ENCODE results near the gene MSL1.

Gene MSL1

GRCh38 chr17:40157973-40158372 lies 36.2 kb downstream of the MSL1 start:
- WGBS, 2 donors (ENCODE audit: extremely low coverage in 2 of 2, insufficient read length in 2 of 2, insufficient replicate concordance in 1 of 2) = no CpG with 5 or more reads among the region's 2 CpGs
- no peak overlapping the region for H3K4me3 ChIP-seq (ENCODE audit: low read length in 2 of 2)

DNA sequence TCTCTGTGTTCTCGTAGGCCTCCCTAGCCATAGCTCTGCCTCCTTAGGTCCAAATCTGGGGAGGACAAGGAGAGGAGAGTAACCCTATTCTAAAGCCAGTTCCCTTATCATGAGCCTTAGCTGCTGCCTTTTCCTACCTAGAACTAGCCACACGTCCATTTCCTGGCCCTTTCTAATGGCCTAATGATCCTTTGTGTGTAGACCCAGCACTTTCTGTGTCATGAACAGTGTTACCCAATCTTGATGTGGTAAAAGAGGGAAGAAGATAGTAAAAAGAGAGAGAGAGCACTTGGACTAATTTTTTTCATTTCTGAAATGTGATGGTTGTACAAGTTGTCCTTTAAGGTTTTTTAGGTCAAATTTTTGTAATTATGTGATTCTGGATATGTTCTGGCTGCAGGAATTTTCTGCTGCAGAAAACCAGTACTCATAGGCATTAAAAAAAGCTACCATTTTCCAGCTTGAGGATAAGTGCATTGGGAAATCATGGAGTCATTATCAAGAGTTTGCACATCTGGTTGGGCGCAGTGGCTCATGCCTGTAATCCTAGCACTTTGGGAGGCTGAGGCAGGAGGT lies 36.8 kb downstream of the MSL1 start:
- no peak overlapping the region for H2BK120ac ChIP-seq (ENCODE audit: low read depth, low read length)
- DNase-seq (ENCODE audit: low spot score) = no peak
- H3K36me3 ChIP-seq (replicated peaks in 1 of 2; ENCODE audit: control insufficient read depth in 2 of 2, insufficient read depth in 2 of 2, low read length in 2 of 2) = peaks cover 20 to 88% of the 10 kb centered on the region in 2 donors

More at GRCh38 chr17:40157973-40158372, 36.2 kb downstream of the MSL1 start:
- Histone ChIP-seq H2AFZ (ENCODE audit: low read length) (no peak overlapping the region), H4K8ac (ENCODE audit: low read depth, low read length) (no peak overlapping the region), H3K4ac (ENCODE audit: low read length) (no peak overlapping the region), H2BK120ac (ENCODE audit: low read depth, low read length) (no peak overlapping the region), H3K4me1 (ENCODE audit: control insufficient read depth in 2 of 2, insufficient read depth in 1 of 2, low read depth in 1 of 2, low read length in 2 of 2) (no peaks in the 10 kb centered on the region), H2BK5ac (ENCODE audit: low read length) (no peak overlapping the region), H3K79me1 (ENCODE audit: low read depth, low read length) (no peaks in the 10 kb centered on the region), H2AK5ac (ENCODE audit: low read depth, low read length) (no peak overlapping the region), H3K9me3 (replicated peaks in 1 of 2; ENCODE audit: control insufficient read depth in 2 of 2, insufficient read depth in 1 of 2, low read depth in 1 of 2, low read length in 2 of 2) (no peaks in the 10 kb centered on the region), H3K27me3 (ENCODE audit: control insufficient read depth in 3 of 3, insufficient read depth in 3 of 3, low read depth in 1 of 3, low read length in 3 of 3) (no peaks in the 10 kb centered on the region), H3K18ac (ENCODE audit: low read length) (no peak overlapping the region), H3K9ac (ENCODE audit: low read depth, low read length, poor library complexity) (no peak overlapping the region), H4K91ac (ENCODE audit: low read depth, low read length, poor library complexity) (no peak overlapping the region), H2BK15ac (ENCODE audit: low read length) (no peak overlapping the region), H3K4me2 (ENCODE audit: insufficient read depth, low read length, poor library complexity, severe bottlenecking) (no peak overlapping the region), H3K27ac (replicated peaks; ENCODE audit: low read length) (no peak overlapping the region), H3K23ac (ENCODE audit: low read depth, low read length, poor library complexity) (no peak overlapping the region), H3K36me3 (replicated peaks in 1 of 2; ENCODE audit: control insufficient read depth in 2 of 2, insufficient read depth in 2 of 2, low read length in 2 of 2) (peaks cover 16 to 88% of the 10 kb centered on the region in 2 donors), H3K14ac (ENCODE audit: low read length) (no peak overlapping the region), H2BK12ac (ENCODE audit: low read length) (no peak overlapping the region)
- no peak for DNase-seq (ENCODE audit: low spot score)

DNA sequence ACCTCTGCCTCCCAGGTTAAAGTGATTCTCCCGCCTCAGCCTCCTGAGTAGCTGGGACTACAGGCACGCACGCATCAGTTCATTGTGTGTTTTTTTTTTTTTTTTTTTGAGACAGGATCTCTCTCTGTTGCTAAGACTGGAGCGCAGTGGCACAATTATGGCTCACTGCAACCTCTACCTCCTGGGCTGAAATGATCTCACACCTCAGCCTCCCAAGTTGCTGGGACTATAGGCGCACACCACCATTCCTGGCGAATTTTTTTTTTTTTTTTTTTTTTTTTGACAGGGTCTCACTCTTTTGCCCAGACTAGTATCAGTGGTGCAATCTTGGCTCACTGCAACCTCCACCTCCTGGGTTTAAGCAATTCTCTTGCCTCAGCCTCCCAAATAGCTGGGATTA lies 37.7 kb downstream of the MSL1 start:
- no peak for DNase-seq (ENCODE audit: low spot score)
- Histone ChIP-seq H3K79me1 (ENCODE audit: low read depth, low read length) (no peaks in the 10 kb centered on the region), H4K91ac (ENCODE audit: low read depth, low read length, poor library complexity) (no peak overlapping the region), H2BK12ac (ENCODE audit: low read length) (no peak overlapping the region), H2AFZ (ENCODE audit: low read length) (no peak overlapping the region), H3K4me2 (ENCODE audit: insufficient read depth, low read length, poor library complexity, severe bottlenecking) (no peak overlapping the region), H3K4ac (ENCODE audit: low read length) (no peak overlapping the region), H3K27me3 (ENCODE audit: control insufficient read depth in 3 of 3, insufficient read depth in 3 of 3, low read depth in 1 of 3, low read length in 3 of 3) (no peaks in the 10 kb centered on the region), H2AK5ac (ENCODE audit: low read depth, low read length) (no peak overlapping the region), H3K9me3 (replicated peaks in 1 of 2; ENCODE audit: control insufficient read depth in 2 of 2, insufficient read depth in 1 of 2, low read depth in 1 of 2, low read length in 2 of 2) (no peaks in the 10 kb centered on the region), H2BK15ac (ENCODE audit: low read length) (no peak overlapping the region), H4K8ac (ENCODE audit: low read depth, low read length) (no peak overlapping the region), H3K36me3 (replicated peaks in 1 of 2; ENCODE audit: control insufficient read depth in 2 of 2, insufficient read depth in 2 of 2, low read length in 2 of 2) (peaks cover 22 to 88% of the 10 kb centered on the region in 2 donors), H2BK120ac (ENCODE audit: low read depth, low read length) (no peak overlapping the region), H3K23ac (ENCODE audit: low read depth, low read length, poor library complexity) (no peak overlapping the region), H3K18ac (ENCODE audit: low read length) (no peak overlapping the region), H3K4me1 (ENCODE audit: control insufficient read depth in 2 of 2, insufficient read depth in 1 of 2, low read depth in 1 of 2, low read length in 2 of 2) (no peaks in the 10 kb centered on the region), H3K4me3 (ENCODE audit: low read length in 2 of 2) (no peak overlapping the region), H3K9ac (ENCODE audit: low read depth, low read length, poor library complexity) (no peak overlapping the region), H3K14ac (ENCODE audit: low read length) (no peak overlapping the region), H3K27ac (replicated peaks; ENCODE audit: low read length) (no peak overlapping the region), H2BK5ac (ENCODE audit: low read length) (no peak overlapping the region)
- WGBS, 2 donors (ENCODE audit: extremely low coverage in 2 of 2, insufficient read length in 2 of 2, insufficient replicate concordance in 1 of 2) = no CpG with 5 or more reads among the region's 6 CpGs

More for the DNA sequence above, 36.8 kb downstream of the MSL1 start:
- Histone ChIP-seq H3K4me3 (ENCODE audit: low read length in 2 of 2) (no peak overlapping the region), H3K79me1 (ENCODE audit: low read depth, low read length) (no peaks in the 10 kb centered on the region), H3K23ac (ENCODE audit: low read depth, low read length, poor library complexity) (no peak overlapping the region), H2BK15ac (ENCODE audit: low read length) (no peak overlapping the region), H2AK5ac (ENCODE audit: low read depth, low read length) (no peak overlapping the region), H2AFZ (ENCODE audit: low read length) (no peak overlapping the region), H4K8ac (ENCODE audit: low read depth, low read length) (no peak overlapping the region), H4K91ac (ENCODE audit: low read depth, low read length, poor library complexity) (no peak overlapping the region), H3K9ac (ENCODE audit: low read depth, low read length, poor library complexity) (no peak overlapping the region), H3K4me2 (ENCODE audit: insufficient read depth, low read length, poor library complexity, severe bottlenecking) (no peak overlapping the region), H3K14ac (ENCODE audit: low read length) (no peak overlapping the region), H2BK12ac (ENCODE audit: low read length) (no peak overlapping the region), H3K4me1 (ENCODE audit: control insufficient read depth in 2 of 2, insufficient read depth in 1 of 2, low read depth in 1 of 2, low read length in 2 of 2) (no peaks in the 10 kb centered on the region), H3K4ac (ENCODE audit: low read length) (no peak overlapping the region), H2BK5ac (ENCODE audit: low read length) (no peak overlapping the region), H3K27ac (replicated peaks; ENCODE audit: low read length) (no peak overlapping the region), H3K27me3 (ENCODE audit: control insufficient read depth in 3 of 3, insufficient read depth in 3 of 3, low read depth in 1 of 3, low read length in 3 of 3) (no peaks in the 10 kb centered on the region), H3K9me3 (replicated peaks in 1 of 2; ENCODE audit: control insufficient read depth in 2 of 2, insufficient read depth in 1 of 2, low read depth in 1 of 2, low read length in 2 of 2) (no peaks in the 10 kb centered on the region), H3K18ac (ENCODE audit: low read length) (no peak overlapping the region)
- WGBS, 2 donors (ENCODE audit: extremely low coverage in 2 of 2, insufficient read length in 2 of 2, insufficient replicate concordance in 1 of 2) = no CpG with 5 or more reads among the region's 3 CpGs

DNA sequence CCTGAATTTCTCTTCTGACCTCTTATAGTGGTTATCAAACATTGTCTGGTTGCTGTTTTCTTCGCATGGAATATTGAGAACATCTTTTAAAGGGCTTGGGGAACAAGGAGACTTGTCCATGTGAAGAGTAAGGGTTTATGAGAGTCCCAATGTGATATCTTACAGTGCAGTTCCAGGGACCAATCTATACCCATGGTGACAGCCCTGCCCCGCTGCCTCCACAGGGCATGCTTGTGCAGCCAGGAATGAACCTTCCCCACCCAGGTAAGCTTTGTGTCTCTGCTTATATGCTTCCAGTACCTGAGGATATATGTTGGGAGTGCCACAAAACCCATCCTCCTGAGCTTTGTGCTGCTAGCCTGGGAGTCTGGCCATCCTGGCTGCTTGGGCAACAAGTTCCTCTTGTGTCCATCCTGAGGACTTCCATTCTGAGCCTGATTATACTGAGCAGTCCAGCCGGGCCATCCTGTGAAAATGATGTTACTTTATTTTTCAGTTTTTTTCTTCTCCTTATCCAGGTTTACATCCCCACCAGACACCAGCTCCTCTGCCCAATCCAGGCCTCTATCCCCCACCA lies 46.0 kb downstream of the MSL1 start:
- Histone ChIP-seq H3K4me1 (ENCODE audit: control insufficient read depth in 2 of 2, insufficient read depth in 1 of 2, low read depth in 1 of 2, low read length in 2 of 2) (peaks cover 0 to 2% of the 10 kb centered on the region in 2 donors), H3K14ac (ENCODE audit: low read length) (no peak overlapping the region), H2AFZ (ENCODE audit: low read length) (no peak overlapping the region), H4K91ac (ENCODE audit: low read depth, low read length, poor library complexity) (no peak overlapping the region), H3K4me2 (ENCODE audit: insufficient read depth, low read length, poor library complexity, severe bottlenecking) (no peak overlapping the region), H3K4me3 (ENCODE audit: low read length in 2 of 2) (no peak overlapping the region), H3K23ac (ENCODE audit: low read depth, low read length, poor library complexity) (no peak overlapping the region), H3K9me3 (replicated peaks in 1 of 2; ENCODE audit: control insufficient read depth in 2 of 2, insufficient read depth in 1 of 2, low read depth in 1 of 2, low read length in 2 of 2) (no peaks in the 10 kb centered on the region), H3K9ac (ENCODE audit: low read depth, low read length, poor library complexity) (no peak overlapping the region), H2BK12ac (ENCODE audit: low read length) (no peak overlapping the region), H3K36me3 (replicated peaks in 1 of 2; ENCODE audit: control insufficient read depth in 2 of 2, insufficient read depth in 2 of 2, low read length in 2 of 2) (peaks cover 51 to 98% of the 10 kb centered on the region in 2 donors), H4K8ac (ENCODE audit: low read depth, low read length) (no peak overlapping the region), H3K27ac (replicated peaks; ENCODE audit: low read length) (peak overlapping the region; percentile 21), H3K4ac (ENCODE audit: low read length) (no peak overlapping the region), H3K79me1 (ENCODE audit: low read depth, low read length) (no peaks in the 10 kb centered on the region), H2BK15ac (ENCODE audit: low read length) (no peak overlapping the region), H3K18ac (ENCODE audit: low read length) (no peak overlapping the region), H3K27me3 (ENCODE audit: control insufficient read depth in 3 of 3, insufficient read depth in 3 of 3, low read depth in 1 of 3, low read length in 3 of 3) (no peaks in the 10 kb centered on the region), H2BK120ac (ENCODE audit: low read depth, low read length) (no peak overlapping the region), H2BK5ac (ENCODE audit: low read length) (no peak overlapping the region), H2AK5ac (ENCODE audit: low read depth, low read length) (no peak overlapping the region)
- WGBS, 2 donors (ENCODE audit: extremely low coverage in 2 of 2, insufficient read length in 2 of 2, insufficient replicate concordance in 1 of 2) = no CpG with 5 or more reads among the region's 3 CpGs
- DNase-seq (ENCODE audit: low spot score) = no peak

Data from neuronal stem cell (in vitro differentiated cells).